HCT116 (cell line): ENCODE measurements around the gene PAX2. TPM values are rescaled to one million over a fixed set of nuclear protein-coding genes. Genes with fewer than 3 reads are reported as not detected.

Source experiments
- ATAC-seq: fragments of 200-7000 bp; cut with Tn5 transposase; 2 replicates; pipeline ENCODE4 v1.9.1; 2020; ENCODE audit warnings: mild to moderate bottlenecking, moderate library complexity
- BruUV-seq: library from RNA; stranded (reverse); fragments of 400-500 nt; replicated peaks from 2 replicates; lab custom pipeline; 2021; lab: Mats Ljungman, UMichigan
- CTCF ChIA-PET: fragments of 300-600 bp; sonication (Branson Sonifier 250); formaldehyde crosslinking; loops from one replicate; lab custom pipeline; 2021; ENCODE audit warnings: antibody characterized with exemption; lab: Charles Lee
- POLR2A ChIA-PET: fragments of 300-600, 350-600 bp; sonication (Branson Sonifier 250); formaldehyde crosslinking; loops from one replicate; lab custom pipeline; 2021; ENCODE audit warnings: antibody characterized with exemption; lab: Charles Lee
- RAD21 ChIA-PET, 2 experiments: fragments of 300-600 bp; sonication (Branson Sonifier 250); formaldehyde crosslinking; loops; one replicate each; lab custom pipeline; 2023; ENCODE audit warnings: low total read pairs in 2 of 2; ENCODE audit not compliant: uncharacterized antibody in 2 of 2, unreplicated experiment in 2 of 2, low non-redundant PET in 1 of 2; lab: Charles Lee
- DNase-seq: peaks from one replicate; pipeline ENCODE4 v3.0.0-alpha.2; 2010; ENCODE audit warnings: low read depth, low spot score
- H2AFZ ChIP-seq: fragments of 200-600 bp; shearing (Covaris generic), sonication (generic); 2 replicates; pipeline ENCODE4 v1.6.1; 2017; ENCODE audit warnings: low read depth, mixed run types, mixed read lengths, antibody characterized with exemption, low read length; ENCODE audit not compliant: poor library complexity, severe bottlenecking
- H3K27ac ChIP-seq: 2 replicates; pipeline ENCODE4 v1.5.1; 2012; ENCODE audit warnings: low read depth, low read length
- H3K27me3 ChIP-seq: fragments of 200-600 bp; sonication (generic); 2 replicates; pipeline ENCODE4 v1.6.1; 2016; ENCODE audit warnings: mixed run types, low read length, mixed read lengths; ENCODE audit not compliant: insufficient read depth
- H3K36me3 ChIP-seq, 2 experiments: fragments of 200-500 bp in 1 of 2; fragments of 200-600 bp in 1 of 2; sonication (Bioruptor generic) in 1 of 2; sonication (generic) in 1 of 2; 2 replicates each; pipeline versions ENCODE4 v1.5.1 to v1.6.1; 2014 to 2016; ENCODE audit warnings: low read length in 2 of 2, inconsistent platforms in 1 of 2, mixed read lengths in 1 of 2, mixed run types in 1 of 2; ENCODE audit not compliant: insufficient read depth in 2 of 2, control insufficient read depth in 1 of 2
- H3K4me1 ChIP-seq, 2 experiments: fragments of 200-600 bp in 1 of 2; sonication (generic) in 1 of 2; 2 replicates each; pipeline versions ENCODE4 v1.5.1 to v1.6.1; 2012 to 2017; ENCODE audit warnings: low read length in 2 of 2, inconsistent platforms in 1 of 2, mild to moderate bottlenecking in 1 of 2, mixed read lengths in 1 of 2, mixed run types in 1 of 2, moderate library complexity in 1 of 2; ENCODE audit not compliant: insufficient read depth in 2 of 2, control insufficient read depth in 1 of 2
- H3K4me2 ChIP-seq: fragments of 200-600 bp; sonication (generic); 2 replicates; pipeline ENCODE4 v1.6.1; 2017; ENCODE audit warnings: mixed run types, low read length, mixed read lengths
- H3K4me3 ChIP-seq, 2 experiments: fragments of 200-600 bp in 1 of 2; sonication (generic) in 1 of 2; replicated peaks in 1 of 2; 2 replicates each; pipeline ENCODE4 v1.5.1; 2011 to 2016; ENCODE audit warnings: low read length in 2 of 2, control low read depth in 1 of 2, low read depth in 1 of 2, mild to moderate bottlenecking in 1 of 2, mixed read lengths in 1 of 2, mixed run types in 1 of 2
- H3K79me2 ChIP-seq: fragments of 200-600 bp; sonication (generic); 2 replicates; pipeline ENCODE4 v1.6.1; 2017; ENCODE audit warnings: mild to moderate bottlenecking, mixed run types, low read length, moderate library complexity, mixed read lengths; ENCODE audit not compliant: insufficient read depth
- H3K9ac ChIP-seq: fragments of 200-600 bp; sonication (generic); 2 replicates; pipeline ENCODE4 v1.6.1; 2016; ENCODE audit warnings: low read length, mixed read lengths
- H3K9me2 ChIP-seq: fragments of 200-600 bp; sonication (generic), shearing (Covaris generic); 2 replicates; pipeline ENCODE4 v1.6.1; 2017; ENCODE audit warnings: mixed run types, mild to moderate bottlenecking, moderate library complexity; ENCODE audit not compliant: insufficient read depth
- H3K9me3 ChIP-seq, 2 experiments: fragments of 200-500 bp in 1 of 2; fragments of 200-600 bp in 1 of 2; sonication (Bioruptor generic) in 1 of 2; sonication (generic) in 1 of 2; 2 replicates each; pipeline ENCODE4 v1.6.1; 2014 to 2017; ENCODE audit warnings: low read length in 2 of 2, mixed read lengths in 2 of 2, inconsistent platforms in 1 of 2, low read depth in 1 of 2, mild to moderate bottlenecking in 1 of 2, mixed run types in 1 of 2, moderate library complexity in 1 of 2; ENCODE audit not compliant: control insufficient read depth in 1 of 2, insufficient read depth in 1 of 2
- H4K20me1 ChIP-seq: fragments of 200-600 bp; sonication (generic), shearing (Covaris generic); 2 replicates; pipeline ENCODE4 v1.6.1; 2017; ENCODE audit warnings: mixed run types, mild to moderate bottlenecking, moderate library complexity; ENCODE audit not compliant: insufficient read depth
- EGR1 ChIP-seq: IDR thresholded peaks from 2 replicates; pipeline ENCODE4 v1.6.1; 2012; ENCODE audit warnings: low read depth
- ELF1 ChIP-seq: IDR thresholded peaks from 2 replicates; pipeline ENCODE4 v1.6.1; 2012; ENCODE audit warnings: low read depth, borderline replicate concordance
- EZH2phosphoT487 ChIP-seq: fragments of 200-600 bp; IDR thresholded peaks from 2 replicates; pipeline ENCODE4 v1.6.1; 2018; ENCODE audit warnings: antibody characterized with exemption, borderline replicate concordance
- JUND ChIP-seq: IDR thresholded peaks from 2 replicates; pipeline ENCODE4 v1.6.1; 2012
- MAX ChIP-seq: IDR thresholded peaks from 2 replicates; pipeline ENCODE4 v1.6.1; 2012
- POLR2A ChIP-seq: IDR thresholded peaks from 2 replicates; pipeline ENCODE4 v1.7.0; 2011; ENCODE audit warnings: borderline replicate concordance; ENCODE audit not compliant: insufficient read depth, insufficient read length; ENCODE audit errors: extremely low read depth
- POLR2AphosphoS5 ChIP-seq: IDR thresholded peaks from 2 replicates; pipeline ENCODE4 v1.6.1; 2011; ENCODE audit warnings: mild to moderate bottlenecking, low read depth, low read length, moderate library complexity
- SP1 ChIP-seq: IDR thresholded peaks from 2 replicates; pipeline ENCODE4 v1.6.1; 2012; ENCODE audit warnings: low read depth
- YY1 ChIP-seq: IDR thresholded peaks from 2 replicates; pipeline ENCODE4 v1.6.1; 2011; ENCODE audit warnings: low read length, low read depth, moderate library complexity, mild to moderate bottlenecking; ENCODE audit not compliant: insufficient replicate concordance; ENCODE audit errors: extremely low read depth
- intact Hi-C: fragments of 100-400 bp; cut with micrococcal nuclease; formaldehyde crosslinking; loops from 2 replicates; pipeline ENCODE4 v1.10.0; 2022
- total RNA-seq: library from RNA; stranded (reverse); gene quantifications from one replicate; pipeline ENCODE4 v1.2.1, GENCODE V29; 2021; ENCODE audit not compliant: unreplicated experiment
- TF ChIP-seq, protein P1 (sequence below): IDR thresholded peaks from 2 replicates; pipeline ENCODE4 v1.6.1; 2011; ENCODE audit warnings: mild to moderate bottlenecking, low read length, moderate library complexity; ENCODE audit not compliant: insufficient replicate concordance; ENCODE audit errors: extremely low read depth
- TF ChIP-seq, protein P2 (sequence below): IDR thresholded peaks from 2 replicates; pipeline ENCODE4 v1.6.1; 2012

PAX2 gene
- total RNA-seq, 1 experiment from 2014 or later: 5.0 TPM

DNA sequence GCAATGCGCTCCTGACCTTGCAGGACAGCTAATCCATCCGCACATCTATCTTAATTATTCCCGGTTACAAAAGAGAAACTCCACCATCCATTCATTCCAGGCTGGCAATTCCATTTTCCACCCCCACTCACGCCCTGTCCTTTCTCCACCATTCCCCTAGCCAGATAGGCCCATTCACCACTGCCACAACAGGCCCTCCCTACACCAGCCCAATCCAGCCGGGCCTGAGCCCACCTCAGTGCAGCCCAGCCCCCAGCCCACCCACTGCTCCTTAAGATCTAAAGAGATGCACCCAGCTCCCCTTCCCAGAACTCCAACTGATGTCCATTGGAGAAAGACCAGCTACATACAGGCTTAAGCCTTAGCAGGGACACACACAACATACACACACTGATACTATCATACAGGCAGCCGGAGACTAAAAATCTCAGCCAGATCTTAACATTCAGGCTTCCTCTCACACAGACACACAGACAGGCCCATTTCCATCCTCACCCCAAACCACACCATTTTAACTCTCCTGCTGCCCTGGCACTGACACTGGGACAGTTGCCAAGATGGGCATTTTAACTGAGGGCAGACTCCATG, 38.0 kb upstream of the PAX2 start:
- Histone ChIP-seq H3K4me3 (no peak overlapping the region), H2AFZ (no peak overlapping the region), H3K4me2 (no peak overlapping the region), H3K27me3 (0 out of 2 replicates have a peak, but pooled peaks cover 3% of the 10 kb centered on the region), H3K36me3 (no peaks in the 10 kb centered on the region), H3K9ac (no peak overlapping the region), H4K20me1 (no peaks in the 10 kb centered on the region), H3K9me2 (no peaks in the 10 kb centered on the region), H3K79me2 (no peaks in the 10 kb centered on the region), H3K9me3 (no peaks in the 10 kb centered on the region), H3K4me1 (peaks cover 0 to 5% of the 10 kb centered on the region in 2 experiments; a peak in 1 of 4 replicates), H3K27ac (no peak overlapping the region)
- POLR2A ChIA-PET: no interaction called here
- RAD21 ChIA-PET: no interaction called here
- CTCF ChIA-PET: interaction anchor here (1.7 kb wide), 2 partner anchors 21 to 138 kb away, joined by 4 to 5 read pairs; no protein-coding TSS in a partner anchor
- no peak for DNase-seq
- no peak for ATAC-seq
- intact Hi-C loops: no loop called here
- TF ChIP-seq JUND (no peak), SP1 (no peak), ELF1 (no peak), YY1 (no peak), EGR1 (no peak), MAX (no peak), POLR2A (no peak), POLR2AphosphoS5 (no peak), EZH2phosphoT487 (no peak)
- TF ChIP-seq, protein P1, sequence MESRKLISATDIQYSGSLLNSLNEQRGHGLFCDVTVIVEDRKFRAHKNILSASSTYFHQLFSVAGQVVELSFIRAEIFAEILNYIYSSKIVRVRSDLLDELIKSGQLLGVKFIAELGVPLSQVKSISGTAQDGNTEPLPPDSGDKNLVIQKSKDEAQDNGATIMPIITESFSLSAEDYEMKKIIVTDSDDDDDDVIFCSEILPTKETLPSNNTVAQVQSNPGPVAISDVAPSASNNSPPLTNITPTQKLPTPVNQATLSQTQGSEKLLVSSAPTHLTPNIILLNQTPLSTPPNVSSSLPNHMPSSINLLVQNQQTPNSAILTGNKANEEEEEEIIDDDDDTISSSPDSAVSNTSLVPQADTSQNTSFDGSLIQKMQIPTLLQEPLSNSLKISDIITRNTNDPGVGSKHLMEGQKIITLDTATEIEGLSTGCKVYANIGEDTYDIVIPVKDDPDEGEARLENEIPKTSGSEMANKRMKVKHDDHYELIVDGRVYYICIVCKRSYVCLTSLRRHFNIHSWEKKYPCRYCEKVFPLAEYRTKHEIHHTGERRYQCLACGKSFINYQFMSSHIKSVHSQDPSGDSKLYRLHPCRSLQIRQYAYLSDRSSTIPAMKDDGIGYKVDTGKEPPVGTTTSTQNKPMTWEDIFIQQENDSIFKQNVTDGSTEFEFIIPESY: no peak
- TF ChIP-seq, protein P2, sequence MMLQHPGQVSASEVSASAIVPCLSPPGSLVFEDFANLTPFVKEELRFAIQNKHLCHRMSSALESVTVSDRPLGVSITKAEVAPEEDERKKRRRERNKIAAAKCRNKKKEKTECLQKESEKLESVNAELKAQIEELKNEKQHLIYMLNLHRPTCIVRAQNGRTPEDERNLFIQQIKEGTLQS: no peak
- no TSS peak for BruUV-seq
